NCI-H526 treated with DMSO at 0.1 percent for 48 hours (cell line): ENCODE results near the gene MOK.

ENCODE experiments used
- DNase-seq: peaks from one replicate; lab custom pipeline; 2025; lab: John Stamatoyannopoulos, UW

MOK gene

GRCh38 chr14:102223682-102224081 is 81.3 kb downstream of the MOK start:
- DNase-seq, result no peak

- no peak for DNase-seq
Observed at GRCh38 chr14:102222751-102223150, 82.2 kb downstream of the MOK start.

- DNase-seq, result no peak
Observed at GRCh38 chr14:102222009-102222575, 82.9 kb downstream of the MOK start.

DNA sequence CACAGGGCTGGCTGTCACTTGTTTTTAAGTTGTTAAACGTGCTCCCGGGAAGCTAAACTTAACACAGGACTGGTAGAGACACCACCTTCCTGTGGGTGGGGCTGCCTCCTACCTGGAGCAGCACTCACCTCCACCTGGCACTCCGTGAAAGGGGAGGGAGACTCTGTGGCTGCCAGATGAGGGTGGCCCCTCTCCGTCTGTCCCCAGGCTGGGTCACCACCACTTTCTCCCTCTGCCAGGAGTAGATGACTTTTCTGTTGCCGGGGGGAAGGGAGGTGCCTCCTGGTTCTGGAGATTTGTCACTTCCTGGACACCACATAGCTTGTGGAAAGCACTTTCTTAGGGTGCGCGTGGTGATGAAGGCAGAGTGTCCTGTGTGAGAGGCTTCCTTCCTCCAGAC is 83.9 kb downstream of the MOK start:
- no peak for DNase-seq

GRCh38 chr14:102220031-102220430 is 84.9 kb downstream of the MOK start:
- DNase-seq, result peak; percentile 18

GRCh38 chr14:102219316-102219715 is 85.6 kb downstream of the MOK start:
- no peak for DNase-seq

GRCh38 chr14:102218688-102219087 is 86.3 kb downstream of the MOK start:
- DNase-seq, result no peak

- no peak for DNase-seq
Observed at GRCh38 chr14:102217987-102218421, 87.0 kb downstream of the MOK start.

DNA sequence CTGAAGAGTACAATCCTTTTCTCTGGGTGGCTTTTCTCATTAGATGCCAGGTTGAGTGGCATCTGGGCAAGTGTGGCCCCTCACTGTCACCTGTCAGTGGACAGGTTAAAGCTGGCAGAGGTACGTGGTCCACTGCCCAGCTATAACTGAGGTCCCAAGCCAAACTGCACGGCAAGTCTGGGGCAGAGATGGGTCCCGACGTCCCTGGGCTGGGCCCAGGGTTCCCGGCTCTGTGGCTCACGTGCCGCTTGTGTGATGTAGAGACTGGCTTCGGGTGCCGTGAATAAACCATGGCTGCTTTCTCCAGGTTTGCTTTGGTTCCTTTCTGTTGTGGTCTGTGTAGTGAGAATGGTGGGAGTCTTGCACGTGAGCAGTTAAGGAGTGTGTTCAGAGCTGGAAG is 87.6 kb downstream of the MOK start:
- no peak for DNase-seq

DNA sequence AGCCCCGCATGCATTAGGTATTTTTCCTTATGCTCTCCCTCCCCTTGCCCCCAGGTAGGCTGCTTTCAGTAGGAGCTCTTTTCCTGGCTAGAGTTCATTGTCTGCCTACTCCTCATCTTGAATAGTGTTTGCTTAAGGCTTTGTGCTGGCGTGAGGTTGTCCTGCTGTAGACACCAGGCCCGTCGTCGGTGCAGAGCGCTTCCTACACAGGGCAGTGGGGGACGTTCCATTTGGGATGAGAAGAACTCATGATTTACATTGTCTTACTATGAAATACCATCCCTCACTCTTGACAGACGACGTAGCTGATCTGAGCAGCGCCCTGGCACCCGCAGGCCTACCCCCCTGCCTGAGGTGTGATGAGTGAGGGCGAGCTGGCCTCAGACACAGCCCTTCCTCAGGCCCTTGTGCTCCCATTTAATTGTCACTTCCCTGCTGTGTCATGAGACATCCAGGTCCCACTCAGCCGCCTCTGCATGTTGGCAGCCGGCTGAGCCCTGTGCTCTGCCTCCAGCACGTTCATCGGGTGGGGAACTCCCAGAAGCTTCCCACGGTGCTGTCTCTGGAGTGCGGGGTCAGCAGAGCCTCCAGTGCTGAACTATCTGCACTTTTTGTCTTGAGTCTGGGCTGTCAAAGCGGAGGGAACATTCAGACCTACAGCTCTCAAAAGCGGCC is 89.3 kb downstream of the MOK start:
- DNase-seq, result no peak

DNA sequence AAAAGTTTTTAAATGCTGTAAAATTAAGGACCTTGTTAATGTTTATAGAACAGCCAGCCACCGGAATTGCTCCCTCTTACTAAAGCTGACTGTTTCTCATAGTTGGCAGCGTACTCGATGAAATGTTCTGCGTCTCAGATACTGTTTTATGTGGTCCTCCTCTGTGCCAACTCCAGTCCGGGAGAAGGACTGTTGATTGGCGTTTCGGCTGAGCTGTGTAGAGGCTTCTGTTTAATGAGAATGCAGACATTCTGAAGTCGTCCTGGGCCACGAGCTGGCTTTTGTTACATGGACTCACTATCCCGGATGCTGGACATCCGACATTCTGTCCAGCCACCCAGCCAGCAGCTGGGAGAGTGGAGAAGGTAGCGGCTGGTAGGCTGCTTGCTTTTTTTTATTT is 89.9 kb downstream of the MOK start:
- no peak for DNase-seq

- DNase-seq, result no peak
Observed at GRCh38 chr14:102213984-102214658, 90.8 kb downstream of the MOK start.

GRCh38 chr14:102213470-102213869 is 91.5 kb downstream of the MOK start:
- DNase-seq, result no peak

DNA sequence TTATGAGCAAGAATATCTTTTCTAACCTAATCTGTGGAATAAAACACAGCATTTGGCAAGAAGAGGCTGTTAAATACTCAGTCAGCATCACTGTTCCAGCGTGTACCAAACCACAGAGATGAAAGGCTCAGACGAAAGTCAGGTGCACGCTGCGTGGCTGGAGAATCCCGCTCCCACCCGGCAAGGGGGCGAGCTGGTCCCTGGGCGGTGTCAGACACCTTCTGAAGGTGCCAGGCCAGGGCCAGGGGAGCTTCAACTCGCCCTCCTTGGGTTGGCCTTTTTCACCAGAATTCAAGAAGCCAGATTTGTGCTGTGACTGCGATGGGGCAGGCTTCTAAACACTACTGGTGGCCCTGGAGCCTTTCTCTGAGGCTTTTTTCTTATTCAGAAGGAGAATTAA is 92.1 kb downstream of the MOK start:
- no peak for DNase-seq

DNA sequence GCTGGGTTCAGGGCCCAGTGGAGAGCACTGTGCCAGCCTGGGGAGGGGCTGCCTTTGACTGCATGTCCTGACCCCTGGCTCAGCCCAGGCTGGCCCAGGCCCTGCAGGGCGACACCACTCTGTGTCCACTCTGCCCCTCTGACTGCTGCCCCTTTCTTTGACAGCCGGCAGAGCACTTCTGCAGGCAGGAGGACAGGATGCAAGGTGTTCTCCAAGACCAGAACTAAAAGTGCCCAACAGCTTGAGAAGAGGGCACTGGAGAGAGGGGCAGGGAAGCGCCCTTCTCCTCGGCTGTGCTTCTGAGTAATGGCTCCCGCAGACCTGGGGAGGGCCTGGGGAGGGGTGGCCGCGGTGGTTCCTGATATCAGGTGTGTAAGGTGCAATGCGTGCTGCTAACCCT is 92.6 kb downstream of the MOK start:
- no peak for DNase-seq

GRCh38 chr14:102211240-102211639 is 93.7 kb downstream of the MOK start:
- no peak for DNase-seq

DNA sequence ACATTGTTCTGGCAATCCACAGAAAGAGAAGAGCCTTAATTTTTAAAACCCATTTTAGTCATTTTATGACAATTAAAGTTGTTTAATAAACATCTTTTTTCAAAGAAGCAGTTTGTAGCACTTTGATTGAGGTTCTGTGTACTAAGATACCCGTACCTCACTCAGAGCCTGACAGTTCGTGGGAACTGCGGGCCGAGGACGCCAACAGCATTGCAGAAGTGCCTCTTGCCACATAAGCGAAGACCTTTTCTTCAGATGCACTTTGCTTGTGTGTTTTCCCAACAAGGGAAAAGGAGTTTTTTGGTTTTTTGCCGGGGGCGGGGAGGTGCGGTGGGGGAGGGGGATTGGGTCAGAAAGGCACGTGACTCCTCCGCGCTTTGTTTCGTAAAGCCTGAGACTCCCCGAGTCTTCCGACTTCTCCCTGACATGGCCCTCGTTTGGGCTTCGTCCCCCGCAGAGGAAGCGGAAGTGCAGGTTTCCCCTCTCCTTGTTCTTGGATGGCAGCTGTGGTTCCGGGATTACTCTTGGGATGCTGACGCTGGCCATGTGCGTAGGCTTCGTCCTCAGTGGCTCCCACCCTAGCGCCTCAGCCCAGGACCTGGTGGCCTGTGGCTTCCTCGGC is 94.4 kb downstream of the MOK start:
- DNase-seq, result no peak

DNA sequence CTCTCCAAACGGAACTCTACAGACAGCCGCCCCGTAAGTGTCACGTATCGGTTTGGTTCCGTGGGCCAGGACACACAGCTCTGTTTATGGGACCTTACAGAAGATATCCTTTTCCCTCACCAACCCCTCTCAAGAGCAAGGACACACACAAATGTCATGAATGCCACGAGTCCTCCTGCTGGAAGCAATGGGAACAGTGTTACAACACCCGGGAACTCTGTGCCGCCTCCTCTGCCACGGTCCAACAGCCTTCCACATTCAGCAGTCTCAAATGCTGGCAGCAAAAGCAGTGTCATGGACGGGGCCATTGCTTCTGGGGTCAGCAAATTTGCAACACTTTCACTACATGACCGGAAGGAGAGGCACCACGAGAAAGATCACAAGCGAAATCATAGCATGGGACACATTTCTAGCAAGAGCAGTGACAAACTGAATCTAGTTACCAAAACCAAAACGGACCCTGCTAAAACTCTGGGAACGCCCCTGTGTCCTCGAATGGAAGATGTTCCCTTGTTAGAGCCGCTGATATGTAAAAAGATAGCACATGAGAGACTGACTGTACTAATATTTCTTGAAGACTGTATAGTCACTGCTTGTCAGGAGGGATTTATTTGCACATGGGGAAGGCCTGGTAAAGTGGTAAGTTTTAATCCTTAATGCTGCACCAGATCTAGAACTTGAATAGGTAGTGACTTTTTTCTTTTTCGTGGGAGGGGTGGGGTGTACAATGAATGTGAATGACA is 95.6 kb downstream of the MOK start:
- peak; percentile 32 for DNase-seq

DNA sequence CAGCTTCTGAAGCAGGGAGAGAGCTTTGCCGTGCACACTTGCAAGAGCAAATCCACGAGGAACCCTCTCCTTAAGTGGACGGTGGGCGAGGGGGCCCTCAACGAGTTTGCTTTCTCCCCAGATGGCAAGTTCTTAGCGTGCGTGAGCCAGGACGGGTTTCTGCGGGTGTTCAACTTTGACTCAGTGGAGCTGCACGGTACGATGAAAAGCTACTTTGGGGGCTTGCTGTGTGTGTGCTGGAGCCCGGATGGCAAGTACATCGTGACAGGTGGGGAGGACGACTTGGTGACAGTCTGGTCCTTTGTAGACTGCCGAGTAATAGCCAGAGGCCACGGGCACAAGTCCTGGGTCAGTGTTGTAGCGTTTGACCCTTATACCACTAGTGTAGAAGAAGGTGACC is 96.2 kb downstream of the MOK start:
- no peak for DNase-seq

DNA sequence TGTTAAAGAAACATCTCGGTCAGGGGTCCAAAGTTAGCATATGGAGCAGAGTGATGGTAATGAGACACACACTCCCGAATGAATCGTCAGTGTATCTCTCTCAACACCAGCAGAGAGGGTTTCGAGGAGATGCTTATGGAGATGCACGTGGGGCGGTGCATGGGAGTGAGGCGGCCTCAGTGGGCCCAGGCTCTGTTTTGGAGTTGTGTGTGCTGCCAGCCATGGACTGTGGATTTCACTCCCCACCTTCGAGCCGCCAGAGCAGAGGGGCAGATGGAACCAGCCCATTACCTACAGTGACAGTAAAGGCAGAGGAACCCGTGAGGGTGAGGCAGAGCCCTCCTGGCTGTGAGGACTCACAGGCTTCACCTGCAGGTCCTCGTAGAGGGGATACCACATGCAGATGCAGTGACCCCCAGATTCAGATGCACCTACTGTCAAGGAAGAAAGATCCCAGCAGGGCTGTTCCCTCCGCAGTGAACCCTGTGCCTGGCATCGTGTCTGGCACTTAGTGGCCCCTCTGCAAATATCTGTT is 97.1 kb downstream of the MOK start:
- no peak for DNase-seq

DNA sequence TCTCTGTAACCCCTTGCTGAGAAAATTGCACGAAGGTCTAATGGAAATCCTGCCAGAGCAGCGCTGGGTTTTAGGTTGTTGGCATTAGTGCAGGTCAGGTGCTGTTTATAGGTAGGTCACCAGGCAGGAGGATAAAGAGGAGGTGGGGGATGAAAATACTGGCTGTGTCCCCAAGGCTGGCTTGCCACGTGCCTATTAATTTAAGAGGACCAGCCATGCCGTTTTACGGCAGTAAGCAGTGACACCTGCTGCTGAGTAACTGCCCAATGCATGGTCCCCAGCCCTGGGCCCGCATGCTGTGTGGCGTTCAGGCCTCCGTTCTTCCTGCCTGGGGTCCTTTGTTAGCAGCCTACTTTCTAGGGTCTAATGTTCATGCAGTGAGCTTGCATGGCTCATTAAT is 98.0 kb downstream of the MOK start:
- no peak for DNase-seq

DNA sequence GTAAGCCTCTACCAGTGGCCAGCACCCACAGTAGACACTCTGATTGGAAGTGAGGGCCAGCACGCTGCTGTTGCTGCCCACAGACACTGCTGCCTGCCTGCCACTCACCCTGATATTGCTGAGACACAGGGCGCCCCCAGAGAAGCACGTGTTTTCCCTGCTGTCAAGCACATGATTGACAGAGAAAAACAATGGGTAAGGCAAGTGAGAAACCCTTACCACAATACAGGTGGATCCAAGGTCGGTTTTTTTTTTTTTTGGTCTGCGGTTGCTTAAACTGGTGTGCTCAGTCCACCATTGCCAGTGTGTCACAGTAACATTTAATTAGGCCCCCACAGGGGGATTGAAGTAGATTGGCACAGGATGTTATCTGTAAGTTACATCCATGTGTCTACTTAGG is 99.4 kb downstream of the MOK start:
- DNase-seq, result no peak
